Measurements from ENCODE around the gene SPDL1.
A peak's percentile ranks its signal among the peaks of the same experiment; 100 is the strongest.

The SPDL1 gene

DNA sequence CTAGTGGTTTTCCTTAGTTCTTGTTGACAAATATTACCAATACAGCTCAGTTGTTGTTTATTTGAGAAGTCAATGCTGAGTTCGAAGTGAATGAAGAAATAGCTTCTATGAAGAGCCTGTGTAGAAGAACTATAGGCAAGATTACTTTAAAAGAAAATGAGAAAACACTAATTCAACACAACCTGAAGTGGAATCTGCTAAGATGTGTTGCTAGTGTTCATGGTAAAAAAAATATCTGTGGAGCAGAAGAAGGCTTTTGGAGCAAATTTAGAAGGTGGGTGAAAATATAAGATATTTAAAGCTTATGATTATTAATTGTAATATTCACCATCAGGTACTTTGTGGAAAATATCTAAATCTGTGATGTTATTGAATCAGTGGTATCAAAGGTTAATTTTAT lies 51.0 kb downstream of the SPDL1 start:
- no peak for DNase-seq
- Mint-ChIP-seq H3K4me3 (no peak overlapping the region), H3K4me1 (peaks cover 40% of the 10 kb centered on the region), H3K27ac (no peak overlapping the region), H3K9me3 (peaks cover 5 to 14% of the 10 kb centered on the region in 2 donors), H3K27me3 (peaks cover 9% of the 10 kb centered on the region)
- no peak for ATAC-seq

DNA sequence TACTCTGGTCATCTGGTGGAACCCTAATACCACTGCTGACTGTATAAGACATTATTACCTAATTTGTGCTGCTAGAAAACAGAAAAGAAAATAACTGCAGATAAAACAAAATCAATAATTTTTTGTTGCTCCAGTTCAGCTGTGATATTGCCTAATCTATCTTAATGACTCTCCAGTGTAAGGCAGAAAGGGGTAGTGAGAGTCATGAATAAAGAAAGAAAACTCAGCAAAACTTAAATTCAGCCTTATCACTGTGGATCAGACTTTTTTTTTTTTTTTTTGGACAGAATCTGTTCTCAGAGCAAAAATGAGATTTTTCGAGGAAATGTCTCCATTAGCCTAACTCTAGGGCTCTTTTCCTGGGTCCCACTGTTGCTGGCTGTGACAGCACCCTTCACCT lies 52.4 kb downstream of the SPDL1 start:
- Mint-ChIP-seq H3K9me3 (peaks cover 5 to 14% of the 10 kb centered on the region in 2 donors), H3K4me3 (peak overlapping the region; percentile 91 to 94), H3K27ac (peak overlapping the region in 1 of 2 donors; percentile 52), H3K4me1 (peaks cover 46% of the 10 kb centered on the region), H3K27me3 (peaks cover 9% of the 10 kb centered on the region)
- ATAC-seq (no peak), DNase-seq (no peak)

DNA sequence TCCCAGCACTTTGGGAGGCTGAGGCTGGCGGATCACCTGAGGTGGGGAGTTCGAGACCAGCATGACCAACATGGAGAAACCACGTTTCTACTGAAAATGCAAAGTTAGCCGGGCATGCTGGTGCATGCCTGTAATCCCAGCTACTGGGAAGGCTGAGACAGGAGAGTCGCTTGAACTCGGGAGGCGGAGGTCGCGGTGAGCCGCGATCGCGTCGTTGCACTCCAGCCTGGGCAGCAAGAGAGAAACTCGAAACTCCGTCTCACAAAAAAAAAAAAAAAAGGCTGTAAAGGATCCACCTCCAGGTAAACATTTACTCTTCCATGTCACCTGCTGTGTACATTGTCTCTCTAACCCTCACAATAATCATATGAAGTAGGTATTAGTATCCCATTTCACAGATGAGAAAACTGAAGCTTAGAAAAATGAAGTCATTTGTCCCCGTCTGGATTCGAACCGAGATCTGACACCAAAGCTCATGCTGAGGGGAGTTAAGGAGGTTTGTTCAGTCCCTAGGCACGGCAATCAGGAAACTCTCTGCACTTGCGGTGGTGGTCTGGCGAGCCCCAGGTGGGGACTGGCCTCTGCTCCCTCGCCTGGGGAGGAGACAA lies 53.0 kb downstream of the SPDL1 start:
- peaks cover 7% of the 10 kb centered on the region for H3K27me3 Mint-ChIP-seq
- peaks cover 52% of the 10 kb centered on the region for H3K4me1 Mint-ChIP-seq
- DNase-seq: no peak
- H3K27ac Mint-ChIP-seq: peak overlapping the region; percentile 98 to 99
- H3K4me3 Mint-ChIP-seq: peak overlapping the region; percentile 91 to 94
- H3K9me3 Mint-ChIP-seq: peaks cover 5 to 14% of the 10 kb centered on the region in 2 donors
- no peak for ATAC-seq

DNA sequence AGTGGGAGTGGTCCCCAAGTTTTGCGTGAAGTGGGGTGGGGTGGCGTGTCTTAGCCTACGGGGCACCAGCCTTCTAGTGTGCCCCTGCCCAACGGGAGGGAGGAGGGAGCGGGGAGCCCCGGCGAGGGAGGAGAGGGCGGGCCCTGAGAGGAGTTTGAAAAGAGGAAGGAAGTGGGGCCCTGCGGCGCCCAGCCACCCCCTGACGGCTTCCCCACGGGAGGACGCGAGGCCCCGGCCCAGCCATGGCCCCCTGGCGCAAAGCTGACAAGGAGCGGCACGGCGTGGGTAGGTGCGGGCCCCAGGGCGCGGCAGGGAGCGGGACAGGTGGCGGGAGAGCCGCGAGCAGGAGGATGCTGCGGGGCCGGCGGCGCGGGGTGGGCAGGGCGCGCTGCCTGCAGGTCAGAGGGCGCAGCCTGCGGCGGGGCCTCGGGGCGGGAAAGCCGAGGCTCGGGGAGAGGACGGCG lies 53.5 kb downstream of the SPDL1 start, which contains the start of gene DOCK2:
Gene DOCK2 (plus strand): TSS at position 191 of the 464 bp plus-strand sequence. CDS start 52 bp downstream, at position 243.
- peak within 1 kb of the TSS; percentile 98 to 99 for H3K27ac Mint-ChIP-seq
- peaks cover 5 to 14% of the 10 kb centered on the region in 2 donors for H3K9me3 Mint-ChIP-seq
- DNase-seq (peak; percentile 70 to 84), ATAC-seq (peak; percentile 86)
- H3K4me1 Mint-ChIP-seq: peaks cover 58% of the 10 kb centered on the region
- H3K27me3 Mint-ChIP-seq: peaks cover 1% of the 10 kb centered on the region
- peak within 1 kb of the TSS; percentile 91 to 94 for H3K4me3 Mint-ChIP-seq

DNA sequence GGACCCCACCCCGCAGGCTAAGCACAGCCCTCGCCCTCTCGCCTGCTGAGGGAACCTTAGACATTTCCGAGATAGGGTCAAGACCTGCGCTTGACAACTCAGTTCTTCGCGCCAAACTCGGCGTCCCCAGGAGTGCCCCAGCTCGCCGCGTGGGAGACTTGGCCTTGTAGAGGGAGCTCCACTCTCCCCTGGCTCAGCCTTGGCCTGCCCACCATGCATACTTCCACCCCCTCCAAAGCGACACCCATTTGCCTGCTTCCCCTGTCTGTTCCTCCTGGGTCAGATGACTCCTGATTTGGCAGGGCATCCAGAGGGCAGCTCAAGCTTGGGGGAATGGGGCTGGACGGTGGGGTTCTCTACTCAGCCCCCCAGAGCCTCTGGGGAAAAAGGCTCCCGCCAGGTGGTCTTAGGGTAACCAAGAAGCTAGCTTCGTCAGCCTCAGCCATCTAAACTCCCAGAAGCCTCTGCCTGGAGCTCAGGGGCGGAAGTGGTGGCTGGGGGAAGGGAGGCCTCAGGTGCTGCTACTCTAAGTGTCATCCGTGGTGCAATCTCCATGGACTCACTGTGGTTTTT lies 54.1 kb downstream of the SPDL1 start:
- peak overlapping the region; percentile 98 to 99 for H3K27ac Mint-ChIP-seq
- H3K4me1 Mint-ChIP-seq: peaks cover 60% of the 10 kb centered on the region
- H3K4me3 Mint-ChIP-seq: peak overlapping the region; percentile 91 to 94
- DNase-seq (peak; percentile 61 to 82), ATAC-seq (peak; percentile 87)
- H3K27me3 Mint-ChIP-seq: no peaks in the 10 kb centered on the region
- peaks cover 5 to 14% of the 10 kb centered on the region in 2 donors for H3K9me3 Mint-ChIP-seq

DNA sequence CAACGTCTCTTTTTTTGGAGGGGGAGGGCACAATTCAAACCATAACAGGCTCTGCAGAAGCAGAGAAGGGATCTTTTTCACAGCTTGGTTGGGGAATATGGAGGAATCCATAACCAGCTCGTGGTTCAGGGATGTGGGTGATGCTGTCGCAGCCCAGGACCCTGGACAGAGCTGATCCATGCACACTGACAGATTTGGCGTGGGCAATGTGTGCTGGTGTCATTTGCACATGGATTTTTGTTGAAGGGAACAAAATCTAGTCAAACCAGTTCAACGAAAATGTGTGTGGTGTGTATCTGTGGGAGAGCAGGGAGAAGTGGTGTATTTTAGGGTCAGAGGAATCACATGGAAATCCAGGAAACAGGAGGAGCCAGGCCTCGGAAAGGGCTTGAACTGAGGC lies 57.7 kb downstream of the SPDL1 start:
- DNase-seq (no peak), ATAC-seq (no peak)
- Mint-ChIP-seq H3K27me3 (no peaks in the 10 kb centered on the region), H3K9me3 (peaks cover 5 to 7% of the 10 kb centered on the region in 2 donors), H3K4me3 (no peak overlapping the region), H3K4me1 (peaks cover 80% of the 10 kb centered on the region), H3K27ac (no peak overlapping the region)

DNA sequence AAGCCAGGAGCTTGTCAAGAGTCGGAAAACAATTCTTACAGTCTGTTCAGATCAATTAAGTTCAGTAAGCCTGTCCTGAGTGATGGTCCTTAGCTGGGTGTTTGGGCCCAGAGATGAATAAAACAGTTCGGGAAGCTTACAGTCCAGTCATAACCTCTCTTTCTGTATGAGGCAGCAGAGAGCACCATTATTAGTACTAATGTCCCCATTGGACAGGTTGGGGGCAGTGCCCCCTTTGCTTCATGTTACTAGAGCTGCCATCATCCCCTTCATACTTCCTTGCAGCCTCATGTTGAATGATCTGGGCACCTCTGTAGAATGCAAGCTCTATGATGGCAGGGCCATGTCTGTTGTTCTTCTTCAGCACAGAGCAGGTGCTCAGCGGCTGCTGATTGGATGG lies 63.3 kb downstream of the SPDL1 start:
- H3K27me3 Mint-ChIP-seq: no peaks in the 10 kb centered on the region
- H3K27ac Mint-ChIP-seq: peak overlapping the region in 1 of 2 donors; percentile 2
- DNase-seq (no peak), ATAC-seq (peak; percentile 38)
- peak overlapping the region in 1 of 2 donors; percentile 12 for H3K4me3 Mint-ChIP-seq
- no peaks in the 10 kb centered on the region for H3K9me3 Mint-ChIP-seq
- peaks cover 87% of the 10 kb centered on the region for H3K4me1 Mint-ChIP-seq

DNA sequence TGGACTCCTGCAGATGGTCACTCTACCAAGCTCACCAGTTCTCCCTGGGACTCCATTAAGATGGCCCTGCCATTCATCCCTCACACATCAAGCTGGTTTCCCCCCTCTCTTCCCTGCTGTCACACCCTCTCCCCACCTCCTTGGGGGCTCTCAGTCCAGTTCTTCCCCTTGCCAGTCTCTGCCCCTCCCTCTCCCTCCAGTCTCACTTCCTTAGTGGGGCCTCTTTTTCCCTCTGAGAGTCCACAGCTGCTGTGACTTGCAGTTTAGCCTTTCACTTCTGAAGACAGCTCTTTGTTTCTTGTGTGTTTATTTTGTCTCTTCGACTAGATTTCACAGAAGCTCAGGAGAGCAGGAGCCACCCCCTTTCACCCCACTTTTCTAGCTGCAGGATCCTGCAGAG lies 64.0 kb downstream of the SPDL1 start:
- ATAC-seq (no peak), DNase-seq (no peak)
- Mint-ChIP-seq H3K9me3 (no peaks in the 10 kb centered on the region), H3K27ac (peak overlapping the region in 1 of 2 donors; percentile 2), H3K4me1 (peaks cover 89% of the 10 kb centered on the region), H3K27me3 (no peaks in the 10 kb centered on the region), H3K4me3 (peak overlapping the region; percentile 58 to 69)

DNA sequence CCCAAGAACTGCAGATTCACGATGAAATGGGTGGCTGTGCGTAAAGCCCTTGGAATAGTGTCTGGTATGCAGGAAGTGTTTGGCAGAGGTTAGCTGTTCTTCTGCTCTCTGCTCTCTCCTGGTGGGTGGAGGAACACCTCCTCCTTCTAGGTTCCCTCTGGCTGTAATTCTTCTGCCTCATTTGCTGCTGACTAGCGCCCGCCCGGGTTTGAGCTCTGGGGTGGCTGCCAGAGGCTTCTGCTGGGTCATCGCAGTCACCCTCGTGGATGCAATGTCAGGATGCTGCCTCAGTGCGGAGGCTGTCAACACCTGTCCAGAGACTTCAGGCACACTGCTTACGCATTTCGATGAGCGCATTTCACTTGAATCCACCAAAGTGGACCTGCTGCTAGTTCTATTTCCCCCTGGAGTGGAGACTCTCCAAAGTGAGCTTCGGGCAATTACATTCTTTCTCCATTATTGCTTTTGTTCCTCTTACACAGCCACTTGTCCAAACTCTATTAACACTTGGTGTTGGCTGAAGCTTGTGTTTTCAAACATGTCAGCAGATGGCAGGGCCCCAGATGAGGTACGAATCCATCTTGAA lies 65.2 kb downstream of the SPDL1 start:
- no peak for ATAC-seq
- H3K4me1 Mint-ChIP-seq: peaks cover 92% of the 10 kb centered on the region
- no peaks in the 10 kb centered on the region for H3K27me3 Mint-ChIP-seq
- peak overlapping the region; percentile 22 to 88 for H3K27ac Mint-ChIP-seq
- H3K4me3 Mint-ChIP-seq: peak overlapping the region; percentile 37 to 51
- H3K9me3 Mint-ChIP-seq: no peaks in the 10 kb centered on the region
- no peak for DNase-seq

DNA sequence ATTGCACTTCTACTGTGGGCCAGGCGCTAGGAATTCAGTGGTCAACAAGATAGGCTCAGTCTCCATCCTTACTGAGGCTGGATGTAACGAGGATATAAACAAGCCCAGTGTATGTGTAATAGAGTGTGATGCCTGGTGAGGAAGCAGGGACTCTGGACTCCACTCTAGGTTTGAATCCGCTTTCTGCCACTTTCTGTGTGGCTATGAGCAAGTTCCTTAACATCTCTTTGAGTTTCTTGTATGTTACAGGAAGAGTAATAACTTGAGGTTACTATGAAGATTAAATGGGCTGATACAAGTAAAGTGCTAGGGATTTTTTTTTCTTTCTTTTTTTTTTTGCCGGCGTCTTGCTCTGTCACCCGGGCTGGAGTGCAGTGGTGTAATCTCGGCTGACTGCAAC lies 65.9 kb downstream of the SPDL1 start:
- Mint-ChIP-seq H3K4me3 (peak overlapping the region; percentile 42 to 80), H3K27ac (peak overlapping the region; percentile 81 to 88), H3K27me3 (no peaks in the 10 kb centered on the region), H3K9me3 (no peaks in the 10 kb centered on the region), H3K4me1 (peaks cover 93% of the 10 kb centered on the region)
- peak; percentile 83 for ATAC-seq
- DNase-seq: peak in 1 of 2 donors; percentile 43

DNA sequence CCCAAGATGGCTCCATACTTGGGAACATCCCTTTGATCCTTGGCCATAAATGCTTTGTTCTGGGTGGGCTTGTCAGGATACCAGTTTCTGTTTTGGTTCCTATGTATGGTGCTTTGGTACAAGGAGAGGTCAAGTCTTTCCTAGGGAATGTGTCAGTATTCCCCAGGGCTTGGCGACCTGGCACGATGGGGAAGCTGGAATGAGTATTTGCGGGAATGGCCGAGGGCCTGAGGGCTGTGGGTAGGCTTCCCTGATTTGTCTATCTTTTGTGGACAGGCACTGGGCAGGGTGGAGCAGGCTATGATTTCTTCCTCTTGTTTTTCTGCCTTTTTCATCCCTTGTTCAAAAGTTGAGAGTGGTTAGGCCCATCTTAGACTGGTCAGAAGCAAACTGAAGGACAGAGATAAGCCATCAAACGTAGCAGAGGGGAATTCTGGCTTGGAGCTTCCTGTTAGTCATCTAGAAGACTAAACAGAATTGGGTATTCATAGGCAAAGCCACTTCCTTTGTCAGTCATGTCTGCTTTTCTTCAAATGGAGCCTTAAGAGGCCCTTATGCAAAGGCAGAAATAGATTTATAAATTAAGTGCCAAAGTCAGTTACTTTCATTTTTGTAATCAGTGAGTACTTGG lies 67.2 kb downstream of the SPDL1 start:
- Mint-ChIP-seq H3K27me3 (no peaks in the 10 kb centered on the region), H3K27ac (peak overlapping the region; percentile 96 to 98), H3K4me3 (peak overlapping the region; percentile 77 to 80), H3K4me1 (peaks cover 100% of the 10 kb centered on the region), H3K9me3 (no peaks in the 10 kb centered on the region)
- DNase-seq (peak in 1 of 2 donors; percentile 43), ATAC-seq (peak; percentile 79)

DNA sequence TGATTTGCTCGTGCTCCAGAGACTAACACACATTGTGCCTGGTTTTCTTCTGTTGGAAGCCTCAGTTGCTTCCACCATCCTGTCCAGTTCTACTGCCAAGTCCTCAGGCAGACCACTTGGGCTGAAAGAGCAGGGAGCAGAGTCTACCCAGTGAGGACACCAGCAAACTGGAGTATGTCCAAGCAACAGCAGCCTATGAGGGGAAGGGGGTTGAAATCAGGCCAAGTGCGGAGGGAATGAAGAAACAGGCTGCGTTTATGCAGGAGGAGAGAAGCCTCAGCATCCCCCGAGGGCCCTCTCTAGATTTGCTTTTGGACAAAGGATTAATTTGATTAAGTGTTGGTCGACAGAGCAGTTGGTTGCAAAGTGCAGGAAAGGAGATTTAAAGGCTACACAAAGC lies 68.0 kb downstream of the SPDL1 start:
- no peaks in the 10 kb centered on the region for H3K9me3 Mint-ChIP-seq
- DNase-seq (no peak), ATAC-seq (no peak)
- peak overlapping the region; percentile 96 to 98 for H3K27ac Mint-ChIP-seq
- peak overlapping the region; percentile 77 to 80 for H3K4me3 Mint-ChIP-seq
- peaks cover 100% of the 10 kb centered on the region for H3K4me1 Mint-ChIP-seq
- H3K27me3 Mint-ChIP-seq: no peaks in the 10 kb centered on the region

DNA sequence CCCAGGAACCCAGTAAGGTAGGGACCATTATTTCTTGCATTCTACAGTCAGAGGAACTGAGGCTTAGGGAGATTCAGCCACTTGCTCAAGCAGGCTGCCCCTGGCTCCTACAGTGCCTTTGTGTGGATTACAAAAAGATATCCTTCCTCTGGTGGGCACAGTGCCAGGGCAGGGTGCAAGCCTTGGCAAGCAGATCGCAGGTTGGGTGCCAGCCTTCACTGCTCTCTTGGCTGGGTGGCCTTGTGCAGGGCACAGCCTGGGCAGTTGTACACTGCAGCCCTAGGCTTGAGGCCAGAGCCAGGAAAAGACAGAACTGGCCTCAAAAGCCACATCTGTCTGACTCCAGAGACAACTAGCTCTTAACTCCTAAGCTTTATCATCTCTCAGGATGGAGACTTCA lies 68.5 kb downstream of the SPDL1 start:
- peak overlapping the region in 1 of 2 donors; percentile 14 for H3K4me3 Mint-ChIP-seq
- no peak for DNase-seq
- H3K27ac Mint-ChIP-seq: peak overlapping the region in 1 of 2 donors; percentile 48
- H3K4me1 Mint-ChIP-seq: peaks cover 100% of the 10 kb centered on the region
- H3K9me3 Mint-ChIP-seq: no peaks in the 10 kb centered on the region
- no peaks in the 10 kb centered on the region for H3K27me3 Mint-ChIP-seq
- no peak for ATAC-seq

DNA sequence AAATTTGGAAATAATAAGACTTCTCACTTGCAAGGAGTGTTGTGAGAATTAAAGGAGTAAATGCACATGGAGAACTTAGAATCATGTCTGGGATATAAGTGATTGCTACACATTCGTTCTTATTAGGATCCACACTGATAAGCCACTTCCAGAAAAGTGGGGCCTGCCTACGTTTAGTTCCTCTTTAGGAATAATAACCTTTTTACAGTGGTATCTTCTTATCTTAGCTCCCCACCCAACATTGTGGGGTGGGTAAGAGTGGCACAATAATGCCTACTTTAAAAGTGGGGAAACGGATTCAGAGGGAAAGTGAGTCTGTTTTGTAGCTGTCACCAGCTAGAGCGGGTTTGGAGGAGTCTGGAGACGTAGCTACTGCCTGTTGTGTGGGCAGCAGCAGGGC lies 69.5 kb downstream of the SPDL1 start:
- no peak overlapping the region for H3K4me3 Mint-ChIP-seq
- no peaks in the 10 kb centered on the region for H3K27me3 Mint-ChIP-seq
- H3K27ac Mint-ChIP-seq: no peak overlapping the region
- no peak for DNase-seq
- H3K9me3 Mint-ChIP-seq: no peaks in the 10 kb centered on the region
- peaks cover 98% of the 10 kb centered on the region for H3K4me1 Mint-ChIP-seq
- ATAC-seq: no peak
